HPDE6-E6E7 (cell line): ENCODE data around the gene IKBIP.
A peak's percentile ranks its signal among the peaks of the same experiment; 100 is the strongest.
"Not testable (repeated sequence)": the region's sequence is repeated elsewhere in the genome, so short reads cannot be mapped to it uniquely, and the experiment has no call there.

Source experiments
- DNase-seq: peaks from one replicate; pipeline ENCODE4 v3.0.0; 2011; ENCODE audit warnings: missing footprints; ENCODE audit errors: extremely low spot score

IKBIP gene

DNA sequence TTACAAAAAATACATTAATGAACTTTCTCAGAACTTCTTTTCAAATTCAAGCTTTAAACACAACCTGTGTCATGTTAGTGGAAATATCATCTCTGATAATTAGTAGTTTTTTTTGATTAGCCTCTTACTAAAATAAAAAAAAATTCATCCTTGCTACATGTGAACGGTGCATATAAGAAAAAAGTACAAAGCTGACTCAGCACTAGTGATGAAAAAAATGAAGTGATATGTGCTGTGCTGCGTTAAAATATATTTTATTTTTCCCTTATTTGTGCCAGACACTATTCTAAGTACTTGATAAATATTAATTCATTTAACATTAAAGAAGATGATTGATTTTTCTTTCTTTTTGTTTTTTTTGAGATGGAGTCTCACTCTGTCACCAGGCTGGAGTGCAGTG lies 7.5 kb downstream of the IKBIP start:
- no peak for DNase-seq

DNA sequence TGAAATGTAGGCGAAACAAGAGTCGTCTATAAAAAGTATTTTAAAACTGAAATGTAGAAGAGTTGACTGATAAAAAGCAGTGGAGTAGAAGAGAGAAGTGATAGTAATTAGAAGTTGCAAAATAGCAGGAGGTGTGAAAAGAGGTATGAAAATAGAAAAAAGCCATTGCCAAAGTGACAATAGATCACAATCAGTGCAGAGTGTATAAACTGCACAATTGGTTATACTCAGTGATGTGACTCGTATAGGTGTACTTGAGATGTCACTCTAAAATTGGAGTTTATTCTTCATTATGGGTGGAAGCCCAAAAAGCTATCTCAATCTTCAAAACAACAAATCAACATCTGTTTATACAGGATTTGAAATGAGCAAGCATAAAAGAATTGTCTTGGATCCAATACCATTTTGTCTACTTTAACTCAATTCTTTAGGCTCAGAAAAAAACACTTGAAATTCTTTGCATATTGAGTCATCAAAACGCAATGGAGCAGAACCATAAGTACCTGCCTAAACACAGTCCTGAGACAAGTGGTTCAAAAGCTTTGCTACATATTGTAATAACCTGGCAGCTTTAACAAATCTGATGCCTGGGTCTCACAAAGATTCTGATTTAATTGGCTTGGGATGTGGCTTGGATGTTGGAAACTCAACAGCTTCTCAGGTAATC lies 8.8 kb downstream of the IKBIP start:
- DNase-seq, result peak; percentile 70

DNA sequence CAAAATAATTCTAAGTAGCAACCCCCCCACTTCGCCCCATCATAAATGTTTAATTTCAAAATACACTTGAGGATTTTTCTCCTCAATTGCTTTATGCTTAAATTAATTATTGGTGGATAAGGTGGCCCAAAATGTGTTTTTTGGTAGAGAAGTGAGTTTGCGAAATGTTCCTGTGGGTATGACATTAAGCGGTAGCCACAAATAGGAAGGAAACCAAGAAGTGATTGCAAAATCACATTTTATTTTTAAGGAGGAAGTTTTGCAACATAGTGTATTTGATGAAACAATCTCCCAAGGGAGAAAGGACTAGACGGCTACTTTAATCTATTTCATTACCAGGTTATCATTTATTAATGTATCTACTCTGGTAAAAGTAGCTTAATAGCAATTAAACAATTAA lies 25.6 kb downstream of the IKBIP start:
- DNase-seq, result no peak

DNA sequence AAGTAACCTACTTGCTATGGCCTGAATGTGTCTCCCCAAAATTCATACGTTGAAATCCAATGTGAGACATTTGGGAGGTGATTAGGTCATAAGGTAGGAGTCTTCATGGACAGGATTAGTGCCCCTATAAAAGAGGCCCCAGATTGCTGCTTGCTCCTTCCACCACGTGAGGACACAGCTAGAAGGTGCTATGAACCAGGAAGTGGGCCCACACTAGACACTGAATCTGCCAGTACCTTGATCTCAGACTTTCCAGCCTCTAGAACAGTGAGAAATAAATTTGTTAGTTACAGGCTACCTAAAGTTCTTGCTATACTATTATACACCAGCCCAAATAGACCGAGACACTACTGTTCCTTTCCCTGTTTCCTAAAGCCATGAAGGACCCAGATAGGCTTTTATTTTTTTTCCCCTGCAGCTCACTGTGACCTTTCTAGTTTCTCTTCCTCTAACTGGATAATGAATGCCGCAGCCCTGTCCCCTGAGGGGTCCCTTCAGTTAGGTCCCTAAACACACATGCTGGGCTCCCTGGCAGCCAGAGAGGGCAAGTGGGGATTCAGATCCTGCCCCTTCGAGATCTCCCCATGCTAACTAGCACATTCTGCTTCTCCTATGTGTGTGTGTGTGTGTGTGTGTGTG lies 31.8 kb downstream of the IKBIP start:
- no peak for DNase-seq

DNA sequence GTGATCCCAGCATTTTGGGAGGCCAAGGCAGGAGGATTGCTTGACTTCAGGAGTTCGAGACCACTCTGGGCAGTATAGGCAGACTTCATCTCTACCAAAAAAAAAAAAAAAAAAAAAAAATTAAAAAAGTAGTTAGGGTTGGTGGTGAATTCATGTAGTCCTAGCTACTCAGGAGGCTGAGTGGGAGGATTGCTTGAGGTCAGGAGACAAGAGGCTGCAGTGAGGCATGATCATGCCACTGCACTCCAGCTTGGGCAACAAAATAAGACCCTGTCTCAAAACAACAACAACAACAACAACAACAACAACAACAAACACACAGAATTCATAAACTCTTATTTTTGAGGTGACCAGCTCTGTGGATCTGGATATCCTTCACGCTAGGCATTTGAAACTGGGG lies 34.0 kb downstream of the IKBIP start:
- no peak for DNase-seq

DNA sequence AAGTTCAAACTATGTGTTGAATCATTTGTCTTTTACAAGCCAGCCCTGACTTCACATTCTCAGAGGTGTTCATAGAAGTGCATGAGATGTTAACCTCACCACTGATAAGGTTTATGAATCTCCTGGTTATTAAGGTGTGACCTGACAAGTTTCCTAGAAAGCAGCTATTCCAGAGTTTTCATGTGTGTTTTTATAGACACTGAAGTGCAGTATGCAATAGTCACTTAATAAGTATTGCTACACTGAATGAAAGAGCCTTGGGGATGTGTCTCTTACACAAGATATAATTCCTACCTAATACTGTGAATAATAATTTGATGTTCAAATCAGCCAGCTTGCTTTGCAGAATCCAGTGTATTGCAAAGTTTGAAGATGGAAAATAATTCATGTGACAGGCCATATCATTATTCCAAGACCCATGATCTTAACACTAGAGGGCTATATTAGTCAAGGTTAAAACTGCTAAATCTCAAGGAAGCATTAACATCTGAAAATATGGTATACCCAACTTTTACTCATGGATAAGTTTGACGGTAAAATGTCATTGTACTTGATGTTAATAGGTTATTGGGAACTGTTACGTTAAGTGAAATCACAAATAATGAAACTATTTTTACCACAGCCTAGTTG lies 38.1 kb downstream of the IKBIP start:
- DNase-seq, result no peak

DNA sequence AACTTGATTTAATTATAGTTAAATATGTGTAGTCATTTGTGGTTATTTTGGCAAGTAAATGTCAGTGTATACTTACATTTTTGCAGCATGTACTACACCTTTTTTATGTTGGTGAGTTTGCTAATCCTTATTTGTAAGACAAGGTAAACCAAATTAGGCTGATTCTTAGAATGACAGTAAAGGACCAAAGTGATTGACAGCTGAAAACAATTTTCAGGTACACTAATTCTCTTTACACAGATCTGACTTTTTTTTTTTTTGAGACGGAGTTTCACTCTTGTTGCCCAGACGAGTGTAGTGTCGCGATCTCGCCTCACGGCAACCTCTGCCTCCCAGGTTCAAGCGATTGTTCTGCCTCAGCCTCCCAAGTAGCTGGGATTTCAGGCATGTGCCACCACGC lies 42.7 kb downstream of the IKBIP start:
- no peak for DNase-seq

DNA sequence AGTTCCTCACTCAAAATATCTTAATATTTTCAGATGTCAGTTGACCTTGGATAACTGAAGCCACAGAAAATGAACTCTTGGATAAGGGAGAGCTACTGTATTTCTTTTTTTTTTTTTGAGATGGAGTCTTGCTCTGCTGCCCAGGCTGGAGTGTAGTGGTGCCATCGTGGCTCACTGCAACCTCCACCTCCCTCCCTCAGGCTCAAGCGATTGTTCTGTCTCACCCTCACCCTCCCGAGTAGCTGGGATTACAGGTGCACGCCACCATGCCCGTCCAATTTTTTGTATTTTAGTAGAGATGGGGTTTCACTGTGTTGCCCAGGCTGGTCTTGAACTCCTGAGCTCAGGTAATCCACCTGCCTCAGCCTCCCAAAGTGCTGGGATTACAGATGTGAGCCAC lies 47.3 kb downstream of the IKBIP start:
- not testable (repeated sequence) for DNase-seq

DNA sequence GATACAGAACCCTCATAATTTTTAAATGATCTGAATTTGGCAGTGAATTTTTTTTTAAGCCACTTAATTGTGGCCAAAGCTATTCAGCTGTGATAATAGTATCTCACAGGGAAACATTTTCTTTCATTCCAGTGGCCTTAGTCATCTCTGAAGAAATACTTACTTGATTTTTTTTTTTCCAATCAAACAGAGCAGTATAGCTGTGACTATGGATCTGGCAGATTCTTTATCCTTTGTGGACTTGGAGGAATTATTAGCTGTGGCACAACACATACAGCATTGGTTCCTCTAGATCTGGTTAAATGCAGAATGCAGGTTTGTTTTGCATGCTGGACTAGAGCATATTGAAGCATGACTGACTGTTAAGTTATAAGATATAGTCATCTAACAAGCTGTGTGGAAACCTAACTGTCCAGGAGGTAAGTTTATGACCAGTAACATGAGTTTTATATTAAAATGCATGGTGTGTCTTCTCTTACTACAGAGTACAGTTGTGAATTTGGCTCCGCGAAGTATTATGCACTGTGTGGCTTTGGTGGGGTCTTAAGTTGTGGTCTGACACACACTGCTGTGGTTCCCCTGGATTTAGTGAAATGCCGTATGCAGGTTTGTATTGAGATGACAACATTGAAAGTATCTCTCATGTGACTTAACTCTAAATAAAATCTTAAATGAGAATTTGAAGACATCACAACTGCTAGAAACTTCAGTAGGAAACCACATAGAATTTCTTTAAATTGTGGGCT lies 49.2 kb downstream of the IKBIP start:
- no peak for DNase-seq

DNA sequence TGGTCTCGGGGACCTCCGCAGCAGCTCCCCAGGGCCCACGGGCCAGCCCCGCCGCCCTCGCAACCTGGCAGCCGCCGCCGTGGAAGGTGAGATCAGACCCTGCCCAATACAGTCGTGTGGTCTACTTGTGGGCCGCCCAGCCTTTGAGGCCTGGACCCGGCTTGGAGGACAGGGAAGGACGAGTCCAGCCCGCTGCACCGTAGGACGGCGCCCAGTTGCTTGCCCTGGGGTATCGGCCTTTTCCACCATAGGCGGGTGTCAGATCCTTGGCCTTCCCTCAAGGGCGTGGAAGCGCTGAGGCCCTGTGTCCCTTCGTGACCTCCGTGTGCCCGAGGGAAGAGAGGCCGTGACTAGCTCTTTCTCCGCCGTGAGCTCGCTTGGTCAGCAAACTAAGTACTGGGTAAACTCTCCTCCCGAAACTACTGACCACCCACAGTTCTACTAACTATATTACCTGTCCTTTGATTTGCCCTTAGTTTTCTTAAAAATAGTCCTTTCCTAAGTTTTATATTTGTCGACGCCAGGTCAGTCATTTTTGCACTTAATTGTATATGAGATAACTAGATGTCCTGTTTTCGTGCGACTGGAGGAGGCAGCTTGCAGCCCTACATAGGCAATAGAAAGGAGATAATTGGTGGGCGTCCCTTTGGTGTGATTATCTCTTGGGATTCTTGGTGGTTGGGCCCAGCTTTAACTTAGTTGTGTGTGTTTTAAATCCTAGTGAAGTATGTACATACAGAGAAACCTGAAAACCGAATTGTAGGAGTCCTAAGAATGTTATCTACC lies 50.3 kb downstream of the IKBIP start:
- no peak for DNase-seq

DNA sequence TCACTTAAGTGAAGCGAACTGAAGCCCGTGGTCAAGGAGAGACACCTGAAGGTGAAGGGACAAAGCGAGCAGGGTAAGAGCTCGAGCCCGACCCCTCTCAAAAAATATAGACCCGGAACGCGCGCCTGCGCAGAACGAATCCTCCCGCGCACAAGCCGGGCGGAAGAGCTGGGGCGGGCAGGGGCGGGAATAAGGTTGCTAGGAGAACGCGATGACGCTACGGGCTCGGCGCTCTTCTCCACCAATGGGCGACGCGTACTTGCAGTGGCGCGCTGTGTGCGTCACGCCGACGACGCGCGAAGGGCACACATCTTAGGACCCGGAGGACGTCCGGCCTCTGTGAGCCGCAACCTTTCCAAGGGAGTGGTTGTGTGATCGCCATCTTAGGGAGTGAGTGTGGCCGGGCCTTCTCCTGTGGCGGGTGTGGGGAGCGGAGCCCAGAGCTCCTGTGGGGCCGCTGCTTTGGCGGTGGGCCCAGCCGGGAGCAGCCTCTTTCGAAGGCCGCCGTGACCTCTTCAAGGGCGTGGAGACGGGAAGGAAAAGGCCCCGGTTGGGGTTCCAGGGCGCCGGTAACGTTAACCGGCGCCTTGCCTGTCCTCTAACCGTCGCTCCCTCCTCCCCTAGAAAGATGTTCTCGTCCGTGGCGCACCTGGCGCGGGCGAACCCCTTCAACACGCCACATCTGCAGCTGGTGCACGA lies 51.1 kb downstream of the IKBIP start, which contains the start of gene SLC25A3:
TSS of gene SLC25A3 (plus strand) at position 336 of the 699 bp plus-strand sequence. CDS start at position 629, 293 bp downstream.
- DNase-seq, result peak; percentile 96

DNA sequence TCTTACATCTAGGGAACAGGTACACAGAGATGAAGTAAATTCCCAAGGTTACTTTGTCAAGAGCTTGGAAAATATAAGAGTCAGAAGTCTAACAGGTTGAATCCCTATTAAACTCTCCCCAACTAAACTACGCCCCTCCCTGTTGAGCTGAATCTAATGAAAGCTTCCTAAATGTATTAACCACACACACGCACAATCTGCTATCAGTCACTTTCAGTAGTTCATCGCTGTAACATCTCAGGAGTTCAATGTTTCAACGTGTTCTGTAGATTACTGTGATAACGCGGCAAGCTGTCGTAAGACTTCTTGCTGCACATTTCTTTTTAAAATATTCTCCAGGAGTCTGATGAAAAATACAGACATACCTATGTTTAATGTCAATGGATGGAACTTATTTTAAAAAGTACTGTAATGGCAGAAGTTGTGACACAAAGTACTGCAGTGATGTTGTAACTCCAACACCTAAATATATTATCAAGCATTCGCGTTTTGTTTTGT lies 51.7 kb downstream of the IKBIP start:
- DNase-seq, result no peak

DNA sequence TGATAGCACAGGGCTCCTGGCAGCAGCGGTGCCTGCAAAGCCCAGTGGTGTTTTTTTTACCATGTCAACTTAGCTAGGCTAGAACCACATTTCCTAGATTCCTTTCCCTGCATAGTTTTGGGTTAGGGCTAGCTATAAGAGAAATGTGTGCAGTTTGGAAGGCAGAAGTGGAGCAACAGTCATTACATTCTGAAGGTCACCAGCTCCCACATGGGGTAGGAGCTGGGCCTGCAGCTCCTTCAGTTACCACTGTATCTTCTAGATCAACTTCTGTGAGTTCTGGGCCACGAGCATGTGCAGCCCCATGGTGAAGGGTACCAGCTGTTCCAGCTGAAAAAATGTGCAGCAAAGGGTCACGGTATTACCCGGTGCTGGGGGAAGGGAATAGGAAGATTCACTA lies 53.4 kb downstream of the IKBIP start:
- no peak for DNase-seq

DNA sequence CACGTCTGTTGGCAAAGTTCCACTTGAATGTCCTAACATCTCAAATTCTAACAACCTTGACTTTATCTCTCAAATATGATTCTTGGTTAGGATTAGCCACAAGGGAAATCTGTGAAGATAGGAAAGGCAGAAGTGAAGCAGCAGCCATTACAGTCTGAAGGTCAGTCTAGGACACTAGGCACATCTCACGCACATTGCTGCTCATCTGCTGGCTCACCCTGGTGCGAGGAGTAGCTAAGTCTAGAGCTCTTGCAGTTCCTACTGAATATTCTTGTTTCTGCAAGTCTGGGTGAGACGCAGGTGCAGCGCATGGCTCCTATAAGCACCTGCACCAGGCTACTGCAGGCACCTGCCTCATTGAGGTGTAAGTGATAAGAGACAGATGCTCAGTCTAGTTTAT lies 57.5 kb downstream of the IKBIP start:
- DNase-seq, result no peak

DNA sequence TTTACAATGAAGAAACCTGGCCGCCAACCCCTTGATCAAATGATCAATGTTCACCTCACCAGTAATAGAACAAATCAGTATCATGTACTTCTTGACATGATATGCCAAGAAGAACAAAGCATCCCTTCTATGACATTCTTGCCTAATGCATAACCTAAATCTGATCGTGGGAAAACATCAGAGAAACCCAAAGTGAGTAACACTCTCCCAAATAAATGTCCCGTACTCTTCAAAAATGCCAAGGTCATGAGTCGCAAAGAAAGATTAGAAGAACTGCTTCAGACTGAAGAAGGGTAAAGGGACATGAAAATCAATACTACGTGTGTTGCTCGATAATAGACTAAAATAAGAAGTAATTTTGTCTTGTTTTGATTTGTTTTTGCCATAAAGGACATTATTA lies 62.5 kb downstream of the IKBIP start:
- no peak for DNase-seq

DNA sequence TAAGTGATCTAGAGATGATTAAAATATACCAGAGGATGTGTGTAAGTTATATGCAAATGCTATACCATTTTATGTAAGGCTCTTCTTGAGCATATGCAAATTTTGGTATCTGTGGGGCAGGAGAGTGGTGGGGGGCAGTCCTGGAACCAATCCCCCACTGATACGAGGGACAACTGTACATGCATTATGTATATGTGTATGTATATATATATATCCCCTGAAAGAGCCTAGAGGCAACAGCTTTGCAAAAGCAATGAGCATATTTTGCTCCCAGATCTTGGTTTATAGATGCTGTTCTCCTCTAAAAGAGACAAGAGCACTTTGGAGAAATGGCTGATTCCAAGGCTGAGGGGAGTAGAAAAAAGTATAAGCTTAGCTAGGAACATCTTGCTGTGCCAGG lies 63.5 kb downstream of the IKBIP start:
- DNase-seq, result no peak

DNA sequence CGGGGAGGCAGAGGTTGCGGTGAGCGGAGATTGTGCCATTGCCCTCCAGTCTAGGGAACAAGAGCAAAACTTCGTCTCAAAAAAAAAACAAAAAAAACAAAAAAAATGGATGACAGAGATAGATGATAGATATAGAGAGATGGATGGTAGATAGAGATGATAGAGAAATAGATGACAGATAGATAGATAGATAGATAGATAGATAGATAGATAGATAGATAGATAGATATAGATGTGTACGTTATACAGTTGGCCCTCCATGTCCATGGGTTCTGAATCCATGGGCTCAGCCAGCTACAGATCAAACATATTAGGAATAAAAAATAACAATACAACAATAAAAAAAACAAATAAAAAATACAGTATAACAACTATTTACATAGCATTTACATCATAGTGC lies 63.9 kb downstream of the IKBIP start:
- DNase-seq, result no peak

DNA sequence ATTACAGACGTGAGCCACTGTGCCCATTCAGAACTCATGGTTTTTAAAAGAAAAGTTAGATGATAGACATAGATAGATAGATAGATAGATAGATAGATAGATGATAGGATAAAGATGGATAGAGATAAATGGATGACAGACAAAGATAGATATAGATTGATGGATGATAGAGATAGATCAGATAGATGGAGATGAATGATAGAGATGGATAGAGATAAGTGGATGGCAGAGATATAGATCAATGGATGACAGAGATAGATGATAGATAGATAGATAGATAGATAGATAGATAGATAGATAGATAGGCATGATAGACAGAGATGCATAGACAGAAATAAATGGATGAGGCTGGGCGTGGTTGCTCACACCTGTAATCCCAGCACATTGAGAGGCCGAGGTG lies 64.8 kb downstream of the IKBIP start:
- no peak for DNase-seq

DNA sequence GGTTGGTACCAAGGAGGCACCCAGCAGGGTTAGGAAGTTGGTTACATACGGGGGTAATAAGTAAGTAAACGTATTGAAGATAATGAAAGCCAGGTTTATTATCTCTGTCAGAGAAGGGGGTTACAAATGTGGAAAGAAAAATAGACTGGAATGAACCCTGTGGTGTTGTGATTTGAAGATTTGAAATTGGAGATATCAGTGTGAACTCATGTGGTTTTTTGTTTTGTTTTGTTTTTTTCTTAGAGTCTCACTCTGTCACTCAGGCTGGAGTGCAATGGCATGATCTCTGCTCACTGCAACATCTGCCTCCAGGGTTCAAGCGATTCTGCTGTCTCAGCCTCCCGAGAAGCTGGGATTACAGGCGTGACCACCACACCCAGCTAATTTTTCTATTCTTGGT lies 65.2 kb downstream of the IKBIP start:
- DNase-seq, result no peak

DNA sequence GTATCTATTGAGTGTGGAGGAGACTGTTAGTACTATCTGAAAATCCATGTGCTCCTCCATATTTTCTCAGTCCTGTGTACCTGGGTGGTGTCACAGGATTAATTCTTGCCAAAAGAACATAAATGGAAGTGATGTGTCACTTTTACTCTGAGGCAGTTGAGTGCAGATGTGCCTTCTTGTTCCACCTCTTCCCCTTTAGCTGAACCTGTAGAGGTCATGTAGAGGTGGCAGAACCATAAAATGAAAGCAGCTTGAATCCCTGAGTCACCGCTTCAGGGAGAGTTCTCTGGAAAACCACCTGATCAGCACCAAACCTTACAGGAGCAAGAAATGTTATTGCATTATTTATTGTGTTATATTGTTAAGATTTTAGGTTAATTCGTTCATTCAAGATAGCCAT lies 65.8 kb downstream of the IKBIP start:
- DNase-seq, result no peak

DNA sequence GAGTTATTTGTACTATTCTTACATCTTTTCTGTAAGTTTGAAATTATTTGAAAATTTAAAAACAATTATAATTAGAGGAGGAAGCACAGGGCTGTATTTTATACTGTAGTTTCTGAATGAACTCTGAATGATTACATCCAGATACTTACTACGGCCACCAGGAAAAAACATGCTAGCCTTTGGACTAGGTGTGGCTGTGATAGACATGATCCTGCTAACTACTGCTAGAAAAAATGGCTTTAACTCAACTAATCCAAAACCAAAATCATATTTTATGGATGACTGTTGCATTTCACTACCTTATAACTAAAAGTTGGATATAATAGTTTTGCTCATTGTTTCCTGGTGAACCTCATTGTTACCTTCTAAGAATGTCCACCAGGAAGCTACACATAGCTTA lies 66.2 kb downstream of the IKBIP start:
- no peak for DNase-seq
